GM18508 (cell line): ENCODE data around the gene NCOA1.
"Not testable (repeated sequence)": the region's sequence is repeated elsewhere in the genome, so short reads cannot be mapped to it uniquely, and the experiment has no call there.

Source experiments
- ATAC-seq: cut with Tn5 transposase; IDR thresholded peaks from one replicate; pipeline ENCODE4 v1.9.1; 2021; ENCODE audit warnings: moderate number of reproducible peaks; ENCODE audit not compliant: insufficient read depth, unreplicated experiment

NCOA1 gene

GRCh38 chr2:24569565-24569964 is 78.5 kb downstream of the NCOA1 start:
- not testable (repeated sequence) for ATAC-seq

- ATAC-seq = no peak
Measured at GRCh38 chr2:24570225-24570624, 79.2 kb downstream of the NCOA1 start.

- no peak for ATAC-seq
Measured at GRCh38 chr2:24571828-24572442, 80.9 kb downstream of the NCOA1 start.

- ATAC-seq = no peak
Measured at GRCh38 chr2:24576146-24576545, 85.1 kb downstream of the NCOA1 start.

- ATAC-seq = no peak
Measured at GRCh38 chr2:24576617-24577016, 85.6 kb downstream of the NCOA1 start.

- ATAC-seq = peak; percentile 36
Measured at GRCh38 chr2:24577481-24577880, 86.4 kb downstream of the NCOA1 start.

- ATAC-seq = no peak
Measured at GRCh38 chr2:24579053-24579803, 88.2 kb downstream of the NCOA1 start.

- no peak for ATAC-seq
Measured at GRCh38 chr2:24580561-24580960, 89.5 kb downstream of the NCOA1 start.

GRCh38 chr2:24581971-24582370 is 90.9 kb downstream of the NCOA1 start:
- not testable (repeated sequence) for ATAC-seq

GRCh38 chr2:24586955-24587354 is 95.9 kb downstream of the NCOA1 start:
- peak; percentile 60 for ATAC-seq

- no peak for ATAC-seq
Measured at GRCh38 chr2:24588294-24588693, 97.2 kb downstream of the NCOA1 start.

GRCh38 chr2:24592441-24593100 is 101.5 kb downstream of the NCOA1 start:
- ATAC-seq = no peak

GRCh38 chr2:24594283-24594682 is 103.2 kb downstream of the NCOA1 start:
- no peak for ATAC-seq

- ATAC-seq = no peak
Measured at GRCh38 chr2:24597181-24597870, 106.3 kb downstream of the NCOA1 start.

GRCh38 chr2:24600140-24600539 is 109.1 kb downstream of the NCOA1 start:
- ATAC-seq = not testable (repeated sequence)

- no peak for ATAC-seq
Measured at GRCh38 chr2:24611631-24612030, 120.6 kb downstream of the NCOA1 start.

GRCh38 chr2:24613154-24613814 is 122.2 kb downstream of the NCOA1 start:
- ATAC-seq = no peak

GRCh38 chr2:24616616-24617015 is 125.6 kb downstream of the NCOA1 start:
- ATAC-seq = no peak

- no peak for ATAC-seq
Measured at GRCh38 chr2:24617424-24617823, 126.4 kb downstream of the NCOA1 start.

GRCh38 chr2:24618144-24618543 is 127.1 kb downstream of the NCOA1 start:
- ATAC-seq = no peak
